WTC11 (cell line): ENCODE results near the gene KRTAP2-3.

Source experiments
- ESRRA ChIP-seq: sonication (generic); formaldehyde crosslinking; IDR thresholded peaks from 2 replicates; pipeline ENCODE4 v1.8.1; 2022; ENCODE audit warnings: mild to moderate bottlenecking, missing genetic modification reagents, borderline replicate concordance
- TF ChIP-seq, protein P1 (sequence below): fragments of 200-600 bp; IDR thresholded peaks from 2 replicates; pipeline ENCODE4 v1.8.0; 2022; ENCODE audit warnings: antibody characterized with exemption

- TF ChIP-seq, protein P1, sequence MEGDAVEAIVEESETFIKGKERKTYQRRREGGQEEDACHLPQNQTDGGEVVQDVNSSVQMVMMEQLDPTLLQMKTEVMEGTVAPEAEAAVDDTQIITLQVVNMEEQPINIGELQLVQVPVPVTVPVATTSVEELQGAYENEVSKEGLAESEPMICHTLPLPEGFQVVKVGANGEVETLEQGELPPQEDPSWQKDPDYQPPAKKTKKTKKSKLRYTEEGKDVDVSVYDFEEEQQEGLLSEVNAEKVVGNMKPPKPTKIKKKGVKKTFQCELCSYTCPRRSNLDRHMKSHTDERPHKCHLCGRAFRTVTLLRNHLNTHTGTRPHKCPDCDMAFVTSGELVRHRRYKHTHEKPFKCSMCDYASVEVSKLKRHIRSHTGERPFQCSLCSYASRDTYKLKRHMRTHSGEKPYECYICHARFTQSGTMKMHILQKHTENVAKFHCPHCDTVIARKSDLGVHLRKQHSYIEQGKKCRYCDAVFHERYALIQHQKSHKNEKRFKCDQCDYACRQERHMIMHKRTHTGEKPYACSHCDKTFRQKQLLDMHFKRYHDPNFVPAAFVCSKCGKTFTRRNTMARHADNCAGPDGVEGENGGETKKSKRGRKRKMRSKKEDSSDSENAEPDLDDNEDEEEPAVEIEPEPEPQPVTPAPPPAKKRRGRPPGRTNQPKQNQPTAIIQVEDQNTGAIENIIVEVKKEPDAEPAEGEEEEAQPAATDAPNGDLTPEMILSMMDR, result no peak
- TF ChIP-seq ESRRA (CRISPR knock-in tag), result no peak
Observed at GRCh38 chr17:41024697-41025096, 35.2 kb downstream of the KRTAP2-3 start.
